OCI-LY7 (cell line): ENCODE results near the gene COBL.

Experiments used
- EZH2phosphoT487 ChIP-seq: fragments of 200-600 bp; sonication (generic); IDR thresholded peaks from 2 replicates; pipeline ENCODE4 v1.6.1; 2018; ENCODE audit warnings: low read depth, borderline replicate concordance, mild to moderate bottlenecking, mixed run types, antibody characterized with exemption, low read length, moderate library complexity, mixed read lengths
- TF ChIP-seq, protein P1 (sequence below): fragments of 200-600 bp; sonication (generic); conservative IDR thresholded peaks from 2 replicates; pipeline ENCODE4 v1.5.1; 2014; ENCODE audit warnings: mild to moderate bottlenecking, antibody characterized with exemption, low read length, moderate library complexity, mixed read lengths

DNA sequence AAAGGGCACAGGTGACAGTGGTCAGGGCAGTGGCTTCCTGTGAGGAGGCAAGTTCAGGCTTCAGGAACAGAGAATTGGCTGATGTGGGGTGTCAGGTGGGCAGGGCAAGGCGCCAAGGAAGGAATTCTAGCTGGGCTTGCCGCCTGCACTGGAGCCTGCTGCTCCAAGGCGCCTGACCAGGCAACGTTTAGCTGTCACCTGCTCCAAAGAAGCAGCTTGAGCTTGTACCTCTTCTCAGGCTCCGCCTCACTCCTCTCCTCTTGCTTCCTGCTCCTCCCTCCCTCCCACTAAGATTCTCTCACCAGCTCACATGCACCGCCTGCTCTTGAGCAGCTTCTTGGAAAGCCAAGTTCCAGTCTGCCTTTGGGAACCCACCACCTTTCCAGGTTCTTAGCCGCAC lies 346.5 kb downstream of the COBL start:
- TF ChIP-seq, protein P1, sequence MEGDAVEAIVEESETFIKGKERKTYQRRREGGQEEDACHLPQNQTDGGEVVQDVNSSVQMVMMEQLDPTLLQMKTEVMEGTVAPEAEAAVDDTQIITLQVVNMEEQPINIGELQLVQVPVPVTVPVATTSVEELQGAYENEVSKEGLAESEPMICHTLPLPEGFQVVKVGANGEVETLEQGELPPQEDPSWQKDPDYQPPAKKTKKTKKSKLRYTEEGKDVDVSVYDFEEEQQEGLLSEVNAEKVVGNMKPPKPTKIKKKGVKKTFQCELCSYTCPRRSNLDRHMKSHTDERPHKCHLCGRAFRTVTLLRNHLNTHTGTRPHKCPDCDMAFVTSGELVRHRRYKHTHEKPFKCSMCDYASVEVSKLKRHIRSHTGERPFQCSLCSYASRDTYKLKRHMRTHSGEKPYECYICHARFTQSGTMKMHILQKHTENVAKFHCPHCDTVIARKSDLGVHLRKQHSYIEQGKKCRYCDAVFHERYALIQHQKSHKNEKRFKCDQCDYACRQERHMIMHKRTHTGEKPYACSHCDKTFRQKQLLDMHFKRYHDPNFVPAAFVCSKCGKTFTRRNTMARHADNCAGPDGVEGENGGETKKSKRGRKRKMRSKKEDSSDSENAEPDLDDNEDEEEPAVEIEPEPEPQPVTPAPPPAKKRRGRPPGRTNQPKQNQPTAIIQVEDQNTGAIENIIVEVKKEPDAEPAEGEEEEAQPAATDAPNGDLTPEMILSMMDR = no peak
- no peak for TF ChIP-seq EZH2phosphoT487
